H1 (cell line): ENCODE measurements around the gene WWC1. TPM values are rescaled to one million over a fixed set of nuclear protein-coding genes. Genes with fewer than 3 reads are reported as not detected.

Experiments used
- ASH2L ChIP-seq: fragments of 200-600, 300-600 bp; sonication (generic); IDR thresholded peaks from one replicate; pipeline ENCODE4 v1.7.1; 2017; ENCODE audit warnings: low read length
- ATF3 ChIP-seq: IDR thresholded peaks from 2 replicates; pipeline ENCODE4 v1.6.1; 2011; ENCODE audit warnings: low read depth, mild to moderate bottlenecking, low read length; ENCODE audit not compliant: insufficient read depth
- BCL11A ChIP-seq, 2 experiments: IDR thresholded peaks; one replicate each; pipeline ENCODE4 v1.6.1; 2011; ENCODE audit warnings: low read depth in 2 of 2, low read length in 2 of 2, mild to moderate bottlenecking in 2 of 2
- CBX8 ChIP-seq: fragments of 300-800, 300-1000 bp; sonication (generic); IDR thresholded peaks from 2 replicates; pipeline ENCODE4 v1.7.1; 2016; ENCODE audit warnings: low read depth, low read length, borderline replicate concordance
- CHD1 ChIP-seq: IDR thresholded peaks from 2 replicates; pipeline ENCODE4 v1.6.1; 2012; ENCODE audit warnings: low read depth, low read length, improper control_type of control experiment
- CTBP2 ChIP-seq: IDR thresholded peaks from 2 replicates; pipeline ENCODE4 v1.7.0; 2011; ENCODE audit warnings: borderline replicate concordance, mild to moderate bottlenecking, moderate library complexity, mixed read lengths, low read length; ENCODE audit not compliant: insufficient read depth, insufficient read length
- E2F6 ChIP-seq: IDR thresholded peaks from 2 replicates; pipeline ENCODE4 v1.6.1; 2012; ENCODE audit warnings: inconsistent platforms
- EZH2 ChIP-seq: fragments of 200-600 bp; sonication (generic); IDR thresholded peaks from 2 replicates; pipeline ENCODE4 v1.7.1; 2012; ENCODE audit warnings: low read depth, mild to moderate bottlenecking, moderate library complexity, low read length, inconsistent platforms; ENCODE audit not compliant: severe bottlenecking
- GTF2F1 ChIP-seq: IDR thresholded peaks from 2 replicates; pipeline ENCODE4 v1.6.1; 2012; ENCODE audit warnings: low read depth, low read length, improper control_type of control experiment, borderline replicate concordance
- HDAC2 ChIP-seq, 2 experiments: fragments of 300-600 bp in 1 of 2; sonication (generic) in 1 of 2; IDR thresholded peaks; 2 replicates each; pipeline ENCODE4 v1.6.1; 2011 to 2012; ENCODE audit warnings: low read depth in 2 of 2, low read length in 2 of 2, mild to moderate bottlenecking in 2 of 2, moderate library complexity in 2 of 2, borderline replicate concordance in 1 of 2, inconsistent platforms in 1 of 2
- JUND ChIP-seq: IDR thresholded peaks from 2 replicates; pipeline ENCODE4 v1.6.1; 2011; ENCODE audit warnings: mild to moderate bottlenecking, improper control_type of control experiment, low read length
- NANOG ChIP-seq: IDR thresholded peaks from 2 replicates; pipeline ENCODE4 v1.6.1; 2011; ENCODE audit warnings: low read length, low read depth, mild to moderate bottlenecking, inconsistent platforms; ENCODE audit not compliant: insufficient read depth, poor library complexity, severe bottlenecking
- RFX5 ChIP-seq: IDR thresholded peaks from 2 replicates; pipeline ENCODE4 v1.6.1; 2011; ENCODE audit warnings: low read depth, low read length, improper control_type of control experiment, borderline replicate concordance
- SIX5 ChIP-seq: IDR thresholded peaks from 2 replicates; pipeline ENCODE4 v1.6.1; 2011; ENCODE audit warnings: mild to moderate bottlenecking, low read depth, low read length
- SP1 ChIP-seq: IDR thresholded peaks from 2 replicates; pipeline ENCODE4 v1.6.1; 2011; ENCODE audit warnings: low read depth, low read length
- polyA plus RNA-seq, 7 experiments: library from polyadenylated mRNA; depleted of rRNA in 3 of 7; stranded (reverse) in 5 of 7; unstranded in 2 of 7; fragments of >200 nt in 5 of 7; fragments of 200-250 nt in 2 of 7; gene quantifications; 1 replicate in 5 of 7; 2 replicates in 1 of 7; 4 replicates in 1 of 7; pipeline versions ENCODE4 v1.2.1 to v1.2.3, GENCODE V29; 2011 to 2013; ENCODE audit warnings: missing spikeins in 2 of 7, mixed read lengths in 2 of 7
- total RNA-seq: library from RNA; stranded (reverse); fragmentation: NEBNext Ultra II Directional; extraction: Animal tissue kit (Norgen Biotek cat#: 25700); gene quantifications from 2 replicates; pipeline ENCODE4 v1.2.1, GENCODE V29; 2021

The WWC1 gene
- total and polyA plus RNA-seq, 2 of the 8 experiments (the other 6 are each of a cell fraction or from before 2014, with no cell fraction given), result 16.4 to 41.1 TPM

GRCh38 chr5:168295574-168296201 is 4.2 kb downstream of the WWC1 start (continued):
- TF ChIP-seq BCL11A (IDR thresholded peaks at IDR 0.05; ENCODE audit: low read depth in 2 of 2, low read length in 2 of 2) (no peak), CBX8 (no peak), SIX5 (no peak), CTBP2 (peak; percentile 38), ASH2L (peak; percentile 52), ATF3 (no peak), JUND (peak; percentile 25; the same call in 1 of the 2 replicates), RFX5 (no peak), HDAC2 (IDR thresholded peaks at IDR 0.05; ENCODE audit: borderline replicate concordance in 1 of 2, low read depth in 2 of 2, low read length in 2 of 2) (no peak), GTF2F1 (no peak), SP1 (peak; percentile 80), E2F6 (no peak), EZH2 (no peak), NANOG (no peak), CHD1 (no peak)
